HG02885 (cell line): ENCODE measurements around the gene SF3B2.
"Not testable (repeated sequence)": the region's sequence is repeated elsewhere in the genome, so short reads cannot be mapped to it uniquely, and the experiment has no call there.

Experiments
- ATAC-seq: cut with Tn5 transposase; IDR thresholded peaks from one replicate; pipeline ENCODE4 v1.9.1; 2021; ENCODE audit warnings: mild to moderate bottlenecking; ENCODE audit not compliant: unreplicated experiment, poor library complexity

SF3B2 gene, protein sequence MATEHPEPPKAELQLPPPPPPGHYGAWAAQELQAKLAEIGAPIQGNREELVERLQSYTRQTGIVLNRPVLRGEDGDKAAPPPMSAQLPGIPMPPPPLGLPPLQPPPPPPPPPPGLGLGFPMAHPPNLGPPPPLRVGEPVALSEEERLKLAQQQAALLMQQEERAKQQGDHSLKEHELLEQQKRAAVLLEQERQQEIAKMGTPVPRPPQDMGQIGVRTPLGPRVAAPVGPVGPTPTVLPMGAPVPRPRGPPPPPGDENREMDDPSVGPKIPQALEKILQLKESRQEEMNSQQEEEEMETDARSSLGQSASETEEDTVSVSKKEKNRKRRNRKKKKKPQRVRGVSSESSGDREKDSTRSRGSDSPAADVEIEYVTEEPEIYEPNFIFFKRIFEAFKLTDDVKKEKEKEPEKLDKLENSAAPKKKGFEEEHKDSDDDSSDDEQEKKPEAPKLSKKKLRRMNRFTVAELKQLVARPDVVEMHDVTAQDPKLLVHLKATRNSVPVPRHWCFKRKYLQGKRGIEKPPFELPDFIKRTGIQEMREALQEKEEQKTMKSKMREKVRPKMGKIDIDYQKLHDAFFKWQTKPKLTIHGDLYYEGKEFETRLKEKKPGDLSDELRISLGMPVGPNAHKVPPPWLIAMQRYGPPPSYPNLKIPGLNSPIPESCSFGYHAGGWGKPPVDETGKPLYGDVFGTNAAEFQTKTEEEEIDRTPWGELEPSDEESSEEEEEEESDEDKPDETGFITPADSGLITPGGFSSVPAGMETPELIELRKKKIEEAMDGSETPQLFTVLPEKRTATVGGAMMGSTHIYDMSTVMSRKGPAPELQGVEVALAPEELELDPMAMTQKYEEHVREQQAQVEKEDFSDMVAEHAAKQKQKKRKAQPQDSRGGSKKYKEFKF

DNA sequence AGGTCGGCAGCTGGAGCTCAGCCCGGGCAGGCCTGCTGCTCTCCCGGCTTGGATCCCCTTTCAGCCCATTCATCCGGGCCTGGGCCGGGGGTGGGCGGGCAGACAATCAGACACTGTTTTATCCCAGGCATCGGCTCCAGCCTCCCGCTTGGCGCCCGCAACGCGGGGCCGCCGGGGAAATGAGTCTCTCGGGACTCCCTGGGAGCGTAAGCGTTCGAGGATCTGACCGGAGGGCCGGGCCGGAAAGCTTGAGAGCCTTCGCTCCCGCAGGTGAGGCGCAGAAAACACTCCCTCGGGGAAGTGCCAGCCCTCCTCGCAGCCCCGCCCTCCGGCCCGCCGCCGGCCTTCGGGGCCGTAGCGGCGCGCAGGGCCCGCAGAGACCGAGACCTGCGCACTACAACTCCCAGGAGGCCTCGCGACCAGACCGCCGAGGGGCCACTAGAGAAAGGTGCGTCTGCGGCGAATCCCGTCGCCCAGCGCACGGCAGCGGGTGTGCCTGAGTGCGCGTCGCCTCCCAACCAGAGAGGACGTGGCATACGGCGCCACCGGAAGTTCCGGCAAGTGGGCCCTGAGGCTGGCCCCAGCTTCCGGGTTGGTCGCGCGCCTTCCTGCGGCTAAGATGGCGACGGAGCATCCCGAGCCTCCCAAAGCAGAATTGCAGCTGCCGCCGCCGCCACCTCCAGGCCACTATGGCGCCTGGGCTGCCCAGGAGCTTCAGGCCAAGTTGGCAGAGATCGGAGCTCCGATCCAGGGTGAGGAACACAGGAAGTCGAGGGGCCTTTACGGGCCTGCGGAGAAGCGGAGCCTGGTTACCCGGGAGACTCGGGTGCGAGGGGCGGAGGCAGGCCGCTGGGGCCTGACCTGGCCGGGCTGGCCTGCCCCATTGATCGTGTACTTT is at the start of gene SF3B2:
Gene SF3B2, plus strand, starts transcription at position 599 of the 898 bp plus-strand sequence. Its CDS starts 21 bp downstream, at position 620.
- ATAC-seq: peak; percentile 96

DNA sequence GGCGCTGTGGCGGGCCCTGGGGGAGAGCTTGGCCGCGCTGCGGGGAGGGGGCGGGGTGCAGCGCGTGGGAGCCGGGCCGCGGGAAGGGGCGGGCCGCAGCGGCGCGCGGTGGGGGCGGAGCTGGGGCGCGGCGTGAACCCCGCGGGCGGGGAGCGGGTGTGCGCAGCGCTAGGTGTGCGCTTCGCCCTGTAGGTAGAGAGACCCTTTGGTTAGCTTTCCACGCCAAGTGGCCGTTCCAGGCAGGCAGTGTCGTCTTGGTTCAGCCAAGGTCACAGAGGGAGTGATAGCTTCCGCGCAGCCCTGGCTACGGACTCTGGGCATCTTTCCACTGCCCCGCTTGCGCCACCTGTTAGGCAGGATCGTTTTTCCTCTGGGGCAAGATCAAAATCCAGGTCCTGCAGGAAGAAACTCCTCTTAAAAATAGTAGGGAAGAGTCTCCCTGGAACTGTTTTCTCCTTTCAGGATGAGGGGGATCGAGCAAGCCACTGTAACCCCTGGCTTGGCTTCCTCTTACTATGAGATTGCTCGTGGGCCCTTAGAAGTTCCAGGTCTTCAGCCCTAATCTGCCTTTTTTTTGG is 49.4 kb upstream of the SF3B2 start:
- peak; percentile 68 for ATAC-seq

DNA sequence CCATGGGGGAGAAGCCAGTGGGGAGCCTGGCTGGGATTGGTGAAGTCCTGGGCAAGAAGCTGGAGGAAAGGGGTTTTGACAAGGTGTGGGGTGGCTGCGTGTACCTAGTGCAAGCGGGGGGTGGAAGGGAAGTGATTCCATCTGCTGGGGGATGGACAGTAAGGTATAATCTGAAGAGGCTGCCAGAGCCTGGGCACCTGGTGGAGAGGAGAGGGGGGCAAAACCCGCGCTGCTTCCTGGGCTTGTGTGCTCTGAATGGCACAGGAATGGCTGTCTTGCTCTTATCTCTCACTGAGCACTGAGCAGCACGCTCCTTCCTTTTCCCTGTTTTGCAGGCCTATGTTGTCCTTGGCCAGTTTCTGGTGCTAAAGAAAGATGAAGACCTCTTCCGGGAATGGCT is 48.9 kb upstream of the SF3B2 start:
- ATAC-seq: no peak

DNA sequence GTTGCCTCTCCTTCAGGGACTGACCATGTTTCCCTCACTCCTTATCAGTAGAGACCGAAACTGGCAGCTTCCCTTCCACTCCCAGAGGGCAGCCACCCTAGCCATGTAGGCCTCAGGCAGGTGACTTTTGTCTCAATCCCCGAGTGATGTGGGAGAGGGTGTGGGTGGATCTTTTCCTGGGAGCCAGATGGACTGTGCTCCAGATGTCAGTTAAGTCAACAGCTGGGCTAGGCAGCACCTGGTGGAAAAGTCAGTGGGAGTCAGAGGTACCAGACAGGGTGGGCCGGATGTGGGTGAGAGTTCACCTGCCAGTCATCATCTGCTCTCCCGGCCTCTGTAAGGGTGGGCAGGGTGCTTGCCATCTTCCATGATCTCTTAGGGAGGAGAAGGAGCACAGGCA is 48.0 kb upstream of the SF3B2 start:
- ATAC-seq: no peak

DNA sequence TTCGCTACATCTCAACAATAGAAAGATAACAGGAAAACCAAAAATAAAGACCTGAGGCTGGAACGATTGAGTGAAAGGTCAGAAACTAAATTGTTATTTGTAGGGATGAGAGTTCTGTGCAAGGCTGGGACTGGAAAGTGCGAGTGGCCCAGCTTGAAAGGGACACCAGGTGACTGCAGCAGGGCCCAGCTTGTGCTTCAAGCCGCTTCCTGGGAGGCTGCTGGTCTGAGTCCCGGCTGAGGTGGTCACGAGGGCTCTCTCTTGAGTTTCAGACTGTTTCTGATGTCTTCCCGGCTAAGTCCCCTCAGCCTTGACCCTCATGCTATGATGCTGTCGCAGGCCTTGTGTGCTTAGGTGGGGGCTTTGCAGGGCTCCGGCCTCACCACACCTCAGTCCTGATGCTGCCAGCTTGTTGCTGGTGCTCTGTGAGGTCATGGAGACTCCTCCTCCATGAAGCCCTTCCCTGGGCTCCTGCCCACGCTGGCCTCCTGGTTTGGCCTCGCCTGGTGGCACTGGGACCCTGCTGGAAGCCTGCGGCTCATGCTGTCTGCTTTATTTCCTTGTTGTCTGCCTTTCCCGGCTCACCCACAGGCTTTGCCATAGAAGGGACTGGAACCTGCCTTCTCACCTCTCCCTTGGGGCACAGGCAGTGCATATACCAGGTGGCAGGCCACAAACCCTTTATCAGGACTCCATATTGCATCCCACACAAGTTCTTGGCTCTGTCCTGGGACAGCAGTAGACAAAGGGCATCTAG is 45.9 kb upstream of the SF3B2 start:
- no peak for ATAC-seq

- no peak for ATAC-seq
Observed at GRCh38 chr11:66006891-66007176, 45.3 kb upstream of the SF3B2 start.

DNA sequence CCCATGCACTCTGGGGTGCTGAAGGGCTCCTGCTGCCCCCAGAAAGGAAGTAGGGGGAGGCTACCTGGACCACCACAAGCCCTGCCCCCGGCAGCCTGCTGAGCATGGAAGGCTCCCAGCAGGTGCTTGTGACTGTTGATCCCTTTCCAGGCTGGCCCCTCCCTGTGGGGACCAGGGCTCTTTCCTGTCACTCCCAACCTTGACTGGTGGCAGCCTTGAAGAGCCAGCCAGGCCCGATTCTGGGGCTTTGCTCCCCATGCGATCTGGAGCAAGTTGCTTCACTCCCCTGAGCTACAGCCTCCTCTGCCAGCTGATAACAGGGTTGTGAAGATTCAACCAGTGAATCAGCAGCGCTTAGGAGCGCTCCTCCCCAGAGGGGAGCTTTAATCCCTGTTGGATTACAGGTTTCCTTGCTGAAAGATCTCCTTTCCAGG is 44.9 kb upstream of the SF3B2 start:
- ATAC-seq: no peak

DNA sequence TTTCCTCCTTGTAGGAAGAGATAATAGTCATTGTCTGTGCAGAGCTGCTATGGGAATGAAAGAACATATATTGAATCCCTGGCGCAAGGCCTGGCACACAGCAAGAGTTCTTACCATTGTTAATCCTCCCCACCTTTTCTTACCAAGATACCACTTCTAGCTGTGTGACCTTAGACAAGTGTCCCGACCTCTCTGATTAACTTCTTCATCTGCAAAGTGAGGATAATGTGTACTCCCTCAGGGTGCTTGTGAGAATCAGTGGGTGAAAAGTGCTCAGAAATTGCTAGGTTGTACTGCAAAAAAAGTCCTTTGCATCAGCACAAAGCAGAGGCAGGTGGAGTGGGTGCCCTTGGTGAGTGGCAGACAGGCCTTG is 44.1 kb upstream of the SF3B2 start:
- ATAC-seq: no peak

DNA sequence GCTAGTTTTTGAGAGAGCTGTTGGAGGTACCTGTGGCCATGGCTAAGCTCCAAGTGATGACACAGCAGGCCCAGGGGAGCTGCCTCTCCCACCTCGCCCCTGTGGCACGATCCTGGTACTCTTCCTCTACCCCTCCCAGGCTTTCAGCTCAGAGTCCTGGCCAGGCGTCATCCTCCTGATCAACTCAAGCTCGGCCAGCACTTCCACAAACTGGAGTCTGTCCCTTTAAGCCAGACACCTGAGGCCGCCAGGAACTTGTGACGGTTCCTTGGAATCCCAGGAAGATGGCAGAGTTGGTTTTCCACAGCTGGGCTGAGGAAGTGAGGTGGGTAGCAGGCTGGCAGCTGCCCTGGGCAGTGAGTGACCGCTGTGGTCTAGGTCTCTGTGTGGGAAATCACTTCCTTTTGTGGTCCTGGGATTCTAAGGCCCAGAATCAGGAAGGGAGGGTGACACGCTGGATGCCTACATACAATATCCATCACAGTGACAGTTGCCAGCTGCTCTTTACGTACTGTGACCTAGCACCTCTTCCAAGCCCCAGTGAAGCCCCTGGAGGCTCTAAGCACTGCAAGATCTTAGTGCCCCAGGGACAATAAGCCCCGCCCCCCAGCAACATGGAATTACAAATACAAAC is 43.6 kb upstream of the SF3B2 start:
- ATAC-seq: no peak

DNA sequence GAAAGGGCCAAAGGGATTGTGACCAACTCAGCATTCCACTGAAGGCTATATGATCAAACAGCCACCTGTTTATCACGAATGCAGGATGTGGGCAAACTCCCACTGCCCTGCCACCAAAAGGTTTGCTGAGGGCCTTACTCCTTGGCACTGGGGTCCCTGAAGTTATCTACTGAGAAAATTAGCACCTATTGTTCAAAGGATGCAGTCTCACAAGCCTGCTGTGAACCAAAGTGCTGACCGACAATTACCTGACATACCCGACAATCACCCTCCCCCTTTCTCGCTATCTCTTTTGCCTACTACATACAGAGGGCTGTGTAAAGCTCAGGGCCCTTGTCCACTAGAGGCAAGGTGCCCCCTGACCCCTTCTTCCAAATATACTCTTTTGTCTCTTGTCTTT is 42.1 kb upstream of the SF3B2 start:
- not testable (repeated sequence) for ATAC-seq

GRCh38 chr11:66011239-66011784 is 40.9 kb upstream of the SF3B2 start:
- ATAC-seq: no peak

DNA sequence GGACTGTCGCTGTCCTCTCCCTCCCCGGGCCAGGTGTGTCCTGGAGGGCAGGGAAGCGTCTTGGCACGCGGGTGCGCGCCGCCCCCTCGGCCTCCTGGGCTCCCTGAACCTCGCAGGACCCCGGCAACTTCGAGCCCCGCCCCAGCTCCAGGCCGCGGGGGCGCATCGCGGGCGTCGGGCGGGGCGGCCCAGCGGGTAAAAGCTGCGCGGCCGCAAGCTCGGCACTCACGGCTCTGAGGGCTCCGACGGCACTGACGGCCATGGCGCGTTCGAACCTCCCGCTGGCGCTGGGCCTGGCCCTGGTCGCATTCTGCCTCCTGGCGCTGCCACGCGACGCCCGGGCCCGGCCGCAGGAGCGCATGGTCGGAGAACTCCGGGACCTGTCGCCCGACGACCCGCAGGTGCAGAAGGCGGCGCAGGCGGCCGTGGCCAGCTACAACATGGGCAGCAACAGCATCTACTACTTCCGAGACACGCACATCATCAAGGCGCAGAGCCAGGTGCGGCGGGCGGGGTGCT is 40.3 kb upstream of the SF3B2 start, which contains the start of gene CST6:
Gene CST6, plus strand, starts transcription at position 224 of the 519 bp plus-strand sequence. Its CDS starts 37 bp downstream, at position 261.
- ATAC-seq: no peak

GRCh38 chr11:66012371-66012945 is 39.7 kb upstream of the SF3B2 start:
- ATAC-seq: no peak

DNA sequence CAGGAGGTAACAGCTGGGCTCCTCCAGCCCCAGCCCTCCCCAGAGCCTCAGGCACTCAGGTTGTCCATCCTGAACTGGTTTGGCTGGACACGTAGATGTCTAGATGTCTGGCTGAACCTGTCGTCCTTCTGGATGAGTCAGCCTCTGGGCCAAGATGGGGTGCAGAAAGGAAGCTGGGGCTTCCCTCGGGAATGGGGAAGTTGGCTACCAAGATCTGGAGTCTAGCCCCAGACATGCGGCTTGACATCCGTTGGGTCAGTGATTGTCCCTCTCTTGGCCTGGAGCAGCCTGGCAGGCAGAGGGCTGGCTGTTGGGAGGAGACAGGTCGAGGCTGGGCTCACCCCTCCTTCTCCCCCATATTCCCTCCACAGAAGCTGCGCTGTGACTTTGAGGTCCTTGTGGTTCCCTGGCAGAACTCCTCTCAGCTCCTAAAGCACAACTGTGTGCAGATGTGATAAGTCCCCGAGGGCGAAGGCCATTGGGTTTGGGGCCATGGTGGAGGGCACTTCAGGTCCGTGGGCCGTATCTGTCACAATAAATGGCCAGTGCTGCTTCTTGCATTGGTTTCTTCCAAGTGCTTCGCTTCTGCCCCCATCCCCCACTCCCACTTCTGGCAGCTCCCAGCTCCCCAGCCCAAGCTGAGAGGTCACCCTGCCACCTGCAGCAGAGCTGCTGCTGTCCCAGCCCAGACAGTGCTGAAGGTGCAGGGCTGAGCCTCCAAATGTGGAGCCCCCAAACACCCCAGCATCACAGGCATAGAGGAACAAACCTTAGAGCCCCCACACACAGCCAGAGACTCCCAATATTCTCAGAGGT is 39.0 kb upstream of the SF3B2 start:
- ATAC-seq: no peak

DNA sequence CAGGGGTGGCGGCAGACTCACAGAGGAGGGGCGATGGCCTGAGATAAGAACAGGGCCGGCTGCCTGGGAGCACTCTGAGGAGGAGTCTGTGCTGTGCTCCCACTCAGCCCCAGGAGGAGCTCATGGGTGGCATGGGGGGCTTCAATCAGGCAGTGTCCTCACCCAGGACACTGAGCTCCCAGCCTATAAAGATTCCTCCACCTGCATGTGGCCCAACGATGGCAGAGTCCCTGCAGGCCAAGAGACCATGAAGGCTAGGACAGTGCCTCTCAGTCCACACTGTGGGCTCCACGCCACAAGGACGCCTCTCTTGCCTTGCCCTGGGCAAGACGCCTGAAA is 38.4 kb upstream of the SF3B2 start:
- ATAC-seq: no peak

- ATAC-seq: no peak
Observed at GRCh38 chr11:66014804-66015453, 37.2 kb upstream of the SF3B2 start.

- no peak for ATAC-seq
Observed at GRCh38 chr11:66015454-66015881, 36.7 kb upstream of the SF3B2 start.
